ENCODE results near the gene GRIN3B. TPM values are rescaled to one million over a fixed set of nuclear protein-coding genes. Genes with fewer than 3 reads are reported as not detected.

Gene GRIN3B
- total and polyA plus RNA-seq, 2 experiments from 2014 or later, result 0.54 TPM; not detected in 1

DNA sequence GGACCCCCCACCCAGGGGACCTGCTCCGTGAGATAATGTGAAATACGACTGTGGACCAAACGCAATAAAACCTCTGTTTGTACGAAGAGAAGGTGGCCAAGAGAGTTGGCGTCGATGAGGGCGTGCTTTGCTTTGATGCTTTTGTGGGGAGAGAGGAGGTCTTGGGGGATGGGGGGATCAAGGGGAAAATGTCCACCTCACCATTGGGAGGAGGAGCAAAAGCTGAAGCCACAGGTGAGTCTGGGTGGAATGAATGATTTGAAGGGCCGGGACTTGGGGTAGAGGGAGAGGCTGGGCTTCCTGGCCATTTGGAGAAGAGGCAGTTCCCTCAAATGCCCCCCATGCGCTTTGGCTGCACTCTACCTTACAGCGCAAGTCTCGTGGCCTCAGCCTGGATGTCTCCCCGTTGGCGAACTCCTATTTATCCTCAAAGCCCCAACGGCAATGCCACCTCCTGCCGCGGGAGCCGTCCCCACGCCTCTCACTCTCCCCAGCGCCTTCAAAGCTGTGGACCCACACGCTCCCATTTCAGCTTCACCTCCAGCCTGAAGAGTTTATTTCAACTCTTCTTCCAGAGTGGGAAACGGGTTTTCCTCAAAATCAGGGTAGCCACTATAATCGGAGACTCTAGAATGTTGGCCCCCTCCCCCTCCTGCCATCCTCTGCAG, 38.9 kb downstream of the GRIN3B start:
- Histone ChIP-seq H3K4me2 (ENCODE audit: unreplicated experiment) (peak overlapping the region; percentile 84), H3K36me3 (ENCODE audit: low read depth) (no peaks in the 10 kb centered on the region; the same call in 1 of the 2 replicates), H3K79me2 (ENCODE audit: insufficient read depth) (peaks cover 11% of the 10 kb centered on the region), H3K9me2 (ENCODE audit: insufficient read depth) (no peaks in the 10 kb centered on the region), H2AFZ (no peak overlapping the region), H3K9me3 (ENCODE audit: low read depth) (no peaks in the 10 kb centered on the region), H3K4me1 (ENCODE audit: insufficient read depth) (no peaks in the 10 kb centered on the region; the same call in 1 of the 2 replicates), H4K20me1 (ENCODE audit: insufficient read depth) (no peaks in the 10 kb centered on the region), H3K9ac (peak overlapping the region; percentile 37; the same call in 1 of the 2 replicates), H3F3A (ENCODE audit: insufficient read depth) (peaks cover 32% of the 10 kb centered on the region), H3K27ac (peak overlapping the region; percentile 21), H3K27me3 (replicated peaks; ENCODE audit: insufficient read depth) (no peaks in the 10 kb centered on the region), H3K4me3 (peak overlapping the region; percentile 68; the same call in 1 of the 2 replicates)
- WGBS, 2 experiments (ENCODE audit: low coverage in 1 of 2, low lambda C conversion rate in 2 of 2, missing lambda C conversion rate in 2 of 2), result 56 to 61% methylated on average over 20 to 22 of the region's 22 CpGs
- in situ Hi-C loops (cut with MboI), result no loop called here
- TF ChIP-seq EZH2phosphoT487 (IDR thresholded peaks at IDR 0.05; ENCODE audit: insufficient read depth, low read depth), result no peak
- TF ChIP-seq EZH2 (IDR thresholded peaks at IDR 0.05; ENCODE audit: insufficient read depth, poor library complexity, severe bottlenecking), result no peak
- peak; percentile 45 for DNase-seq

DNA sequence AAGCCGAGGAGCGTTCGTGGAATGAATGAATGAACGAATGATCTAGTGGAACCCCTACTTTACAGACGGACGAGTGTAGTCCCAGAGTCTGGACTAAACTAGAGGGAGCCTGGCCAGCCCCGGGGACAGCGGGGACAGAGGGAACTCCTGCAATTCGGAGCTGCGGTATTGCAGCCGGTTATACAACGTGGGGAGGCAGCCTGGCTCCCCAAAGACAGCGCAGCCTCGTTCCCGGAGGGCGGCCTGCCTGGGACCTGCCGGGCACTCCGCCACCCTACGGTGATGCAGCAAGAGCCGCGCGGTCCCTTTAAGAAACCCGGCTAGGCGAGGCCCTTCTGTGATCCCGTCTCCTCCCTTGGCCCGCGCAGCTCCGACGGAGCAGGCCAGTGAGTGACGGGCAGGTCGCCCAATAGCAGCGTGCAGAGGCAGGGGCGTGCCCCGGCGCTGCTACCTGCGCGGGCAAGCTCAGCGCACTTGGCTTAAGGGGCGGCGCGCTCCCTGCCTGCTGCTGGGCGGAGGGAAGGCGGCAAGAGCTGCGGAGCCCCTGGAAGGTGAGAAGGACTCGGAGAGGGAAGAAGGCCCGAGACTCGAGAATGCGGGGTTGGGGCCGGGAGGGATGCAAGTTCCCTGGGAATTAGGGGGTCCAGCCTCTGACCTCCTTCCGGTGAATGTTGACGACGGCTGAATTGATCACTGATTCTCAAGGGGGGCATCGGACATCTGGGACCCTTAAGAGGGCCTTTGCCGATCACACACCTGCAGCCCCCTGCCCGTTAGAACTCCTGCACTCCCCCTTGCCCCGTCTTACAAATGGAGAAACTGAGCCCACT, 39.6 kb downstream of the GRIN3B start, which contains the start of gene ABCA7:
TSS of gene ABCA7 (plus strand) at position 462 of the 830 bp plus-strand sequence. CDS start 1,255 bp downstream, outside the sequence.
- DNase-seq, result peak; percentile 98
- no peaks in the 10 kb centered on the region for H3K27me3 ChIP-seq (replicated peaks; ENCODE audit: insufficient read depth)
- H3K4me1 ChIP-seq (ENCODE audit: insufficient read depth), result no peaks in the 10 kb centered on the region; the same call in 1 of the 2 replicates
- WGBS, 2 experiments (ENCODE audit: low coverage in 1 of 2, low lambda C conversion rate in 2 of 2, missing lambda C conversion rate in 2 of 2), result 1 to 3% methylated on average over 56 of the region's 56 CpGs
- H2AFZ ChIP-seq, result 0 out of 2 replicates have a peak within 1 kb of the TSS, but pooled peaks have one; percentile 60
- H3K9me3 ChIP-seq (ENCODE audit: low read depth), result no peaks in the 10 kb centered on the region
- no peaks in the 10 kb centered on the region; the same call in 1 of the 2 replicates for H3K36me3 ChIP-seq (ENCODE audit: low read depth)
- no peaks in the 10 kb centered on the region for H4K20me1 ChIP-seq (ENCODE audit: insufficient read depth)
- peak within 1 kb of the TSS; percentile 21 for H3K27ac ChIP-seq
- H3F3A ChIP-seq (ENCODE audit: insufficient read depth), result peaks cover 32% of the 10 kb centered on the region
- H3K79me2 ChIP-seq (ENCODE audit: insufficient read depth), result peaks cover 11% of the 10 kb centered on the region
- in situ Hi-C loops (cut with MboI), result no loop called here
- peak within 1 kb of the TSS; percentile 50 for H3K9ac ChIP-seq
- H3K4me3 ChIP-seq, result peak within 1 kb of the TSS; percentile 68
- TF ChIP-seq EZH2phosphoT487 (IDR thresholded peaks at IDR 0.05; ENCODE audit: insufficient read depth, low read depth) (no peak), EZH2 (IDR thresholded peaks at IDR 0.05; ENCODE audit: insufficient read depth, poor library complexity, severe bottlenecking) (no peak)
- H3K9me2 ChIP-seq (ENCODE audit: insufficient read depth), result no peaks in the 10 kb centered on the region
- peak within 1 kb of the TSS; percentile 84 for H3K4me2 ChIP-seq (ENCODE audit: unreplicated experiment)

DNA sequence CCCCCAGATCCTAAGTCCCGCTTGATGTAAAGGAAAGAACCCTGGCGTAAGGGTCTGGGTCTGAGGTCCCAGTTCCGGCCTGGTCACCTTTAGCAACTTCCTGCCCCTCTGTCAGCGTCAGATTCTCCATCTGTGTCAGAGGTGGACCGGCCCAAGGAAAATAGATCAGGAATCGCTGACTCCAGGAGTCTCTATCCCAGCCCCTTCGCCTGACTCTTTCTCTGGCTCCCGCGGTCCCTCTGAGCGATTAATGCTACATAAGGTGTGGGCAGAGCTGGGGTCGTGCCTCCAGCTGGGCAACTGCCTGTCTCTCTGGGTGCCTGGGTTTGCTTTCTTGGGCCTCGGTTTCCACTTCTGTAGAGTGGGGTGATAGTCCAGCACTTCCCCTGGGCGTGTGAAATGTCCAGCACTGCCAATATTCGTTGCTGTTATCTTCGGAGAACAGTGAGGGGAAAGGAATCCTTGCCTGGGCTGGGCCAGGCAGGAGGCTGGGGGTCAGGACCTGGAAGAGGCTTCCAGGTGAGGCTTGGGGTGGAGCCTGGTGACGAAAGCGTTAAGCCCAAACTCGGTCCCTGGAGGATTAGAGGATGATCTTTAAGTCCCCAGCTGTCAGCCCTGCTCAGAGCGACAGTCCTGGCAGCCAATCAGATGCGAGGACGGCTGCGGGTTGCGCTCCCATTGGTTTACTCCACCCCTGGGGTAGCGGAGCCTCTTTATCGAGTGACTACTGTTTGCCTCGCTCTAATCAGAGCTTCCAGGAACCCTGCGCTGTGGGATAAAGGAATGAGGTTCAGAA, 40.5 kb downstream of the GRIN3B start:
- H3K9me2 ChIP-seq (ENCODE audit: insufficient read depth), result no peaks in the 10 kb centered on the region
- peak overlapping the region; percentile 50 for H3K9ac ChIP-seq
- WGBS, 2 experiments (ENCODE audit: low coverage in 1 of 2, low lambda C conversion rate in 2 of 2, missing lambda C conversion rate in 2 of 2), result 3 to 4% methylated on average over 27 of the region's 27 CpGs
- H3K36me3 ChIP-seq (ENCODE audit: low read depth), result no peaks in the 10 kb centered on the region; the same call in 1 of the 2 replicates
- no peaks in the 10 kb centered on the region for H4K20me1 ChIP-seq (ENCODE audit: insufficient read depth)
- H2AFZ ChIP-seq, result peak overlapping the region; percentile 60
- TF ChIP-seq EZH2 (IDR thresholded peaks at IDR 0.05; ENCODE audit: insufficient read depth, poor library complexity, severe bottlenecking) (no peak), EZH2phosphoT487 (IDR thresholded peaks at IDR 0.05; ENCODE audit: insufficient read depth, low read depth) (no peak)
- peaks cover 4% of the 10 kb centered on the region; the same call in 1 of the 2 replicates for H3K79me2 ChIP-seq (ENCODE audit: insufficient read depth)
- in situ Hi-C loops (cut with MboI), result no loop called here
- no peaks in the 10 kb centered on the region for H3K27me3 ChIP-seq (replicated peaks; ENCODE audit: insufficient read depth)
- H3K4me3 ChIP-seq, result peak overlapping the region; percentile 68
- H3K4me2 ChIP-seq (ENCODE audit: unreplicated experiment), result peak overlapping the region; percentile 84
- H3K9me3 ChIP-seq (ENCODE audit: low read depth), result no peaks in the 10 kb centered on the region
- H3K4me1 ChIP-seq (ENCODE audit: insufficient read depth), result no peaks in the 10 kb centered on the region; the same call in 1 of the 2 replicates
- peaks cover 32% of the 10 kb centered on the region for H3F3A ChIP-seq (ENCODE audit: insufficient read depth)
- DNase-seq, result peak; percentile 93
- no peak overlapping the region for H3K27ac ChIP-seq
